Erythroblast (primary cell): ENCODE results near the gene TIMM13.

Experiments
- GATA1 ChIP-seq: IDR thresholded peaks from 2 replicates; pipeline ENCODE4 v1.6.1; 2011; ENCODE audit warnings: low read depth, mild to moderate bottlenecking, control low read depth, low read length, moderate library complexity
- POLR2A ChIP-seq: IDR thresholded peaks from 2 replicates; pipeline ENCODE4 v1.6.1; 2011; ENCODE audit warnings: mild to moderate bottlenecking, low read length

- TF ChIP-seq POLR2A (no peak), GATA1 (no peak)
Measured at GRCh38 chr19:2392366-2392765, 35.0 kb downstream of the TIMM13 start.
